HepG2 (cell line): Measurements from ENCODE around the gene MARCHF2.

Experiments used
- CBFB ChIP-seq: sonication (generic); formaldehyde crosslinking; IDR thresholded peaks from 2 replicates; pipeline ENCODE4 v1.4.0; 2020; ENCODE audit warnings: missing genetic modification reagents
- EZH2 ChIP-seq: conservative IDR thresholded peaks from 2 replicates; pipeline ENCODE4 v1.6.1; 2012; ENCODE audit warnings: mild to moderate bottlenecking, low read depth, low read length, moderate library complexity
- GLI4 ChIP-seq: sonication (generic); formaldehyde crosslinking; IDR thresholded peaks from 2 replicates; pipeline ENCODE4 v1.5.1; 2020; ENCODE audit warnings: missing genetic modification reagents, mild to moderate bottlenecking, moderate library complexity, borderline replicate concordance
- NR2C2 ChIP-seq: sonication (generic); formaldehyde crosslinking; IDR thresholded peaks from 2 replicates; pipeline ENCODE4 v1.4.0; 2020; ENCODE audit warnings: missing genetic modification reagents, mild to moderate bottlenecking, moderate library complexity, borderline replicate concordance
- POLR2A ChIP-seq, 2 experiments: IDR thresholded peaks; 2 replicates each; pipeline ENCODE4 v1.6.1; 2011; ENCODE audit warnings: low read depth in 2 of 2, low read length in 2 of 2, mild to moderate bottlenecking in 1 of 2, moderate library complexity in 1 of 2; ENCODE audit not compliant: insufficient read depth in 1 of 2
- POLR2AphosphoS5 ChIP-seq: IDR thresholded peaks from 2 replicates; pipeline ENCODE4 v1.6.1; 2012; ENCODE audit warnings: low read depth, low read length
- REPIN1 ChIP-seq: sonication (generic); formaldehyde crosslinking; IDR thresholded peaks from 2 replicates; pipeline ENCODE4 v1.8.0; 2022; ENCODE audit warnings: missing genetic modification reagents, low read depth, mild to moderate bottlenecking, borderline replicate concordance
- ZC3H13 ChIP-seq: sonication (generic); formaldehyde crosslinking; IDR thresholded peaks from 2 replicates; pipeline ENCODE4 v1.8.1; 2023; ENCODE audit warnings: mild to moderate bottlenecking, missing genetic modification reagents, moderate library complexity
- ZFP41 ChIP-seq: sonication (generic); formaldehyde crosslinking; IDR thresholded peaks from 2 replicates; pipeline ENCODE4 v1.4.0; 2020; ENCODE audit warnings: mild to moderate bottlenecking, missing genetic modification reagents, borderline replicate concordance
- TF ChIP-seq, protein P1 (sequence below): sonication (generic); formaldehyde crosslinking; IDR thresholded peaks from 2 replicates; pipeline ENCODE4 v1.8.0; 2022; ENCODE audit warnings: mild to moderate bottlenecking, missing genetic modification reagents, moderate library complexity
- TF ChIP-seq, protein P2 (sequence below): sonication (generic); formaldehyde crosslinking; IDR thresholded peaks from 2 replicates; pipeline ENCODE4 v1.5.0; 2020; ENCODE audit warnings: mild to moderate bottlenecking, missing genetic modification reagents, moderate library complexity

DNA sequence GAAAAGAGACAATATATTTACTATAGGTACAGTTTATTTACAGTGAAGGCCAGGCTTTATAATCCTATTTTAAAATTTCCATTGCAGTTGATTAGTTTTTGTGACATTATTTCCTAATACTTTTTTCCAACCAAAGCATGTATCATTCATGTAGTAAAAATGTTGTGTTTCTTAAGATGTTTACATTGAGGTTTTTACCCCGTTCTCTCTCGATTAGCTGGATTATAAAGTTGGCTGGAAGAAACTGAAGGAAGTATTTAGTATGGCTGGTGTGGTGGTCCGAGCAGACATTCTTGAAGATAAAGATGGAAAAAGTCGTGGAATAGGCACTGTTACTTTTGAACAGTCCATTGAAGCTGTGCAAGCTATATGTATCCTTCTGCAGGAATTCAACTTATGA, 52.9 kb downstream of the MARCHF2 start:
- TF ChIP-seq POLR2A (IDR thresholded peaks at IDR 0.05; ENCODE audit: insufficient read depth in 1 of 2, low read depth in 2 of 2, low read length in 2 of 2) (no peak), CBFB (CRISPR knock-in tag) (no peak), GLI4 (CRISPR knock-in tag) (no peak), ZFP41 (CRISPR knock-in tag) (no peak), ZC3H13 (CRISPR knock-in tag) (no peak), EZH2 (no peak), NR2C2 (CRISPR knock-in tag) (no peak), POLR2AphosphoS5 (no peak), REPIN1 (CRISPR knock-in tag) (no peak)
- TF ChIP-seq, protein P1, sequence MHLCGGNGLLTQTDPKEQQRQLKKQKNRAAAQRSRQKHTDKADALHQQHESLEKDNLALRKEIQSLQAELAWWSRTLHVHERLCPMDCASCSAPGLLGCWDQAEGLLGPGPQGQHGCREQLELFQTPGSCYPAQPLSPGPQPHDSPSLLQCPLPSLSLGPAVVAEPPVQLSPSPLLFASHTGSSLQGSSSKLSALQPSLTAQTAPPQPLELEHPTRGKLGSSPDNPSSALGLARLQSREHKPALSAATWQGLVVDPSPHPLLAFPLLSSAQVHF (CRISPR knock-in tag): no peak
- TF ChIP-seq, protein P2, sequence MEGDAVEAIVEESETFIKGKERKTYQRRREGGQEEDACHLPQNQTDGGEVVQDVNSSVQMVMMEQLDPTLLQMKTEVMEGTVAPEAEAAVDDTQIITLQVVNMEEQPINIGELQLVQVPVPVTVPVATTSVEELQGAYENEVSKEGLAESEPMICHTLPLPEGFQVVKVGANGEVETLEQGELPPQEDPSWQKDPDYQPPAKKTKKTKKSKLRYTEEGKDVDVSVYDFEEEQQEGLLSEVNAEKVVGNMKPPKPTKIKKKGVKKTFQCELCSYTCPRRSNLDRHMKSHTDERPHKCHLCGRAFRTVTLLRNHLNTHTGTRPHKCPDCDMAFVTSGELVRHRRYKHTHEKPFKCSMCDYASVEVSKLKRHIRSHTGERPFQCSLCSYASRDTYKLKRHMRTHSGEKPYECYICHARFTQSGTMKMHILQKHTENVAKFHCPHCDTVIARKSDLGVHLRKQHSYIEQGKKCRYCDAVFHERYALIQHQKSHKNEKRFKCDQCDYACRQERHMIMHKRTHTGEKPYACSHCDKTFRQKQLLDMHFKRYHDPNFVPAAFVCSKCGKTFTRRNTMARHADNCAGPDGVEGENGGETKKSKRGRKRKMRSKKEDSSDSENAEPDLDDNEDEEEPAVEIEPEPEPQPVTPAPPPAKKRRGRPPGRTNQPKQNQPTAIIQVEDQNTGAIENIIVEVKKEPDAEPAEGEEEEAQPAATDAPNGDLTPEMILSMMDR (CRISPR knock-in tag): no peak
